HG02970 (cell line): ENCODE results near the gene ZFP62.
"Not testable (repeated sequence)": the region's sequence is repeated elsewhere in the genome, so short reads cannot be mapped to it uniquely, and the experiment has no call there.

Experiments used
- ATAC-seq: cut with Tn5 transposase; IDR thresholded peaks from one replicate; pipeline ENCODE4 v1.9.1; 2021; ENCODE audit warnings: mild to moderate bottlenecking, moderate library complexity, moderate number of reproducible peaks; ENCODE audit not compliant: unreplicated experiment, low FRiP score

Gene ZFP62

GRCh38 chr5:180831139-180832093, 29.7 kb downstream of the ZFP62 start:
- ATAC-seq, result peak; percentile 73

GRCh38 chr5:180830253-180831138, 30.6 kb downstream of the ZFP62 start:
- peak; percentile 33 for ATAC-seq

DNA sequence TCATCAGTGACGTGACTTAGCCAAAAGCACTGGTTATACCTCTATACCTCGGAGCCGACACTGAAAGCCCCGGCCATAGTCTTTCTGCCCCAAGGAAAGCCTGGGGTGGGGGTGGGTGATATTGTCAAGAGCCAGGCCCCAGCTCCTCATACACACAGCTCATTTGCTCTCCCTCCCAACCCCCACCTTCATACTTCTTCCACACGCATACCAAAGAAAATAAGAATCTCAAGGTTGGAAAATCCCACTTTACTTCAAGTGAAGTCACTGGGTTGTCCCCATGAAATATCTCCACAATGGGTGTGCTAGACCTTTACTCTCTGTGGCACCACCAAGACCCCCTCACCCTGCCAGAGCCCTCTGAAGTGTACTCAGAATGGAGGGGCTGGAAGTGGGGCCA, 31.4 kb downstream of the ZFP62 start:
- ATAC-seq, result no peak

DNA sequence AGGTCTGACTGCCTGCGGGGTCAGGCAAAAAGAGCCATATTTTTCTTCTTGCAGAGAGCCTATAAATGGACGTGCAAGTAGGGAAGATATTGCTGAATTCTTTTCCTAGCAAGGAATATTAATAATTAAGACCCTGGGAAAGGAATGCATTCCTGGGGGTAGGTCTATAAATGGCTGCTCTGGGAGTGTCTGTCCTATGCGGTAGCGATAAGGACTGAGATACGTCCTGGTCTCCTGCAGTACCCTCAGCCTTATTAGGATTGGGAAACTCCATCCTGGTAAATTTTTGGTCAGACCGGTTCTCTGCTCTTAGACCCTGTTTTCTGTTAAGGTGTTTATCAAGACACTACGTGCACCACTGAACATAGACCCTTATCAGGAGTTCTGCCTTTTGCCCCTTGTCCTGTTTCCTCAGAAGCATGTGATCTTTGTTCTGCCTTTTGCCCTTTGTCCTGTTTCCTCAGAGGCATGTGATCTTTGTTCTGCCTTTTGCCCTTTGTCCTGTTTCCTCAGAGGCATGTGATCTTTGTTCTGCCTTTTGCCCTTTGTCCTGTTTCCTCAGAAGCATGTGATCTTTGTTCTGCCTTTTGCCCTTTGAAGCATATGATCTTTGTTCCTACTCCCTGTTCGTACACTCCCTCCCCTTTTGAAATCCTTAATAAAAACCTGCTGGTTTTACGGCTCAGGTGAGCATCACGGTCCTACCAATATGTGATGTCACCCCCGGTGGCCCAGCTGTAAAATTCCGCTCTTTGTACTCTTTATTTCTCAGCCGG, 32.1 kb downstream of the ZFP62 start:
- not testable (repeated sequence) for ATAC-seq

- ATAC-seq, result not testable (repeated sequence)
These were observed 33.7 kb downstream of the ZFP62 start for GRCh38 chr5:180827374-180827773.

- ATAC-seq, result no peak
These were observed 35.1 kb downstream of the ZFP62 start for GRCh38 chr5:180825768-180826525.

GRCh38 chr5:180824630-180825476, 36.2 kb downstream of the ZFP62 start:
- no peak for ATAC-seq

GRCh38 chr5:180823940-180824629, 37.0 kb downstream of the ZFP62 start:
- no peak for ATAC-seq

- ATAC-seq, result no peak
These were observed 37.7 kb downstream of the ZFP62 start for GRCh38 chr5:180823346-180823745.

DNA sequence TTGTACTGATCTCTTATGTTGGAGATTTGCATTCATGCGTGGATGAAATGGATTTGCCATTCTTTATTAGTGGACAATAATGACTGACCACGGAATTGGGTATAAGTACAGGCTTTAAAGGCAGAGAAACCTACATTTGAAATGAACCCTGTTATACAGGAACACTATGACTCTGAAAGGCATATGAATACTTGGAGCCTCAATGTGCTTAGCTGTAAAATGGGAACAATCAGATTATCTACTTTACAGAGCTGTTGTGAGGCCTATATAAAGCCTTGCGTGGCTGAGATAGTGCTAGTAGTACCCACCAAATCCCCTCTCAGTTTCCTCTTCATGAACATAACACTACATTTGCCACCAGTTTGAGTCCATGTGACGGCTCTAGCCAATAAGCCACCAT, 39.5 kb downstream of the ZFP62 start:
- ATAC-seq, result no peak

GRCh38 chr5:180820788-180821321, 40.2 kb downstream of the ZFP62 start:
- no peak for ATAC-seq

DNA sequence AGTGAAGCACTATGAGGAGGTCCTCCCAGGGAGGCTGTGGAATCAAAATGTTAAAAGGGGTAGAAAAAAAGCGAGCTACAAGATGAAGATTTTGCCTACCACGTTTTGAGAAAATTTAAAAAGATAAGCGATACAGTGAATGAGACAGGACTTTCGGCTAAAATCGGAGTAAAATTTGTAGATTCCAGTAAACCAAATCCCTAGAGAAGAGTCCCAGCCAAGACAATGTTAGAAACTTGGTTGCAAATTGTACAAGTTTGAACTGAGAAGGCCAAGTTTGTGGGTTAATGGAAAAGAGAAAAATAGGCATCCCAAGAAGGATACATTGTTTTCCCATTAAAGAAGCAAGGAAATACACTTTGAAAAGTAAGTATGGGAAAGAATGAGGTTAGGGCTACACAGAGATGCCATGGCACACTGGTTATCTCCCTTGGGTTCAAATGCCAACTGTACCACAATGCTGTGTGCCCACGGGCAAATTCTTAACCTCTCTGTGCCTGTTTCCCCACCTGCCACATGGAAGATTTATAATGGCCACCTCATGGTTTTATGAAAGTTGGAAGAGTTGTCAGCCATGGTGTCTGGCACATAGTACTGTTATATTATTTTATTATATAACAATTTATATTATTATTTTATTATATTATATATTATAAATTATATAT, 42.3 kb downstream of the ZFP62 start:
- no peak for ATAC-seq

- ATAC-seq, result no peak
These were observed 43.0 kb downstream of the ZFP62 start for GRCh38 chr5:180817893-180818674.

DNA sequence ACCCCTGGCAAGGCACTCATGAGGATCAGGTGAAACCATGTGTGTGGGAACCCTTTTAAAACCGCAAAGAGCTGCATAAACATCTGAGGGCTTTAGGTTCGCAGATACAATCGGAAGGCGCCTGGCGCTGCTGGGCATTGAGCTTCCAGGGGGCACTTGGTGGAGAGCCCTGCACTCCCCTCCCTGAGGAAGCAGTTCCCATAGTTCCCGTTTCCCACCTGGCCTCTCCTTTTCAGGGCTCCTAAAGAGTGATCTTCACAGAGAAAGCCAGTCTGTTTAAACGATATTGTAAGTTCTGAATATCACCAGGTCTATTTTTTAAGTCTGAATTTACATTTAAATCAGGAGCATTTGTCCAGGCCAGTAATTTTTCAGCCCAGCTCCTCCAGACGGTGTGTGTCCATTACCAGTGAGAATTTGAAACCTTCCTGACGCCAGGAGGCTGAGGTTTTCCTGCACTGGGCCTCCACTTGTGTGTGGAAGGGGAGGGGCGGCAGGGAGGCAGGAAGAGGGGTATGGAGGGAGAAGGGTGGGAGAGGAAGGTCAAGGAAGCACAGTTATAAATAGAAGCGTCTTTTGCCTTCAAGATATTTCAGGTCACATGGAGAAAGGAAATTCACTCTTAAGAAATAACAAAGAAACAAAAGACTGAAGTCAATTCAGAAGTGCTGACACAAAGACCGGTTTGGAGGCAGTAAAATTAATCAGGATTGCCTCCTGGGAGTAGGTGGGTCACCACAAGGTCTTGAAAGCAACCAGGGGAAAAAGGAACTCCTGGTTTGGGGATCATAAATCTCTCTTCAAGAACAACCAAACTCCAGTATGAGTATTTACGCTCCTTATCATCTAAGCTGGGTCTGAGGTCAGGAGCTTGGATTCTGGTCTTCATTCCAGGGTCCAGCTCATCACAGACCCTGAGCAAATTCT, 44.2 kb downstream of the ZFP62 start:
- no peak for ATAC-seq

DNA sequence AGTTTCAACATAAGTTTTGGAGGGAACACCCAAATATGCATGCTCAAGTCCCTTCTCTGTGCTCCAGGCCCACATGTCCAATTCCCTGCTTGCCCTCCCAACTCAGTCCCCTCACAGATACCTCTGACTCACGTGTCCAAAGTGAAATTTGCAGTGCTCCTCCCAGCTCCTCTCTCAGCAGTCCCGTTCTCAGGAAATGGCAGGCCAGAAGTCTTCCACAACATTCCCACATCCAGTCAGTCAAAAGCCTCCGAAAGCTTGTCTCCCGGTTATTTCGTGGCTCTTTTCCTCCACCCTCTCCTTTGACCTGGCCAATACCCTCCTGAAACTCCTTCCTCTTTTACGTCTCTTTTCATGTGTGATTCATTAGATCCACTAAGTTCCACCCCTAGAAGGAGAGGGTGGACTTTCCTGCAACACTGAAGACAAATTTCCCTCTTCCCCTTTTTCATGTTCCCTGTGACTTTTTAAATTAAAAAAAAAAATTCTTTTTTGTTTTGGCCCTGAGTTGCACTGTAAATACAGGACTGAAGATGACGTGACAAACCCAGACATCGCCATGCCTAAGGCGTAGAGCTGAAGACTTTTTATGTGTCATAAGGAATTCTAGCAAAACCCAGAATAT, 45.7 kb downstream of the ZFP62 start:
- no peak for ATAC-seq
